NOMO-1 treated with dmso at 0.1 percent for 144 hours (cell line): Measurements from ENCODE around the gene ITPR1.

Experiments used
- DNase-seq: peaks from one replicate; lab custom pipeline; 2025; ENCODE audit not compliant: unreplicated experiment; lab: John Stamatoyannopoulos, UW

Gene ITPR1

DNA sequence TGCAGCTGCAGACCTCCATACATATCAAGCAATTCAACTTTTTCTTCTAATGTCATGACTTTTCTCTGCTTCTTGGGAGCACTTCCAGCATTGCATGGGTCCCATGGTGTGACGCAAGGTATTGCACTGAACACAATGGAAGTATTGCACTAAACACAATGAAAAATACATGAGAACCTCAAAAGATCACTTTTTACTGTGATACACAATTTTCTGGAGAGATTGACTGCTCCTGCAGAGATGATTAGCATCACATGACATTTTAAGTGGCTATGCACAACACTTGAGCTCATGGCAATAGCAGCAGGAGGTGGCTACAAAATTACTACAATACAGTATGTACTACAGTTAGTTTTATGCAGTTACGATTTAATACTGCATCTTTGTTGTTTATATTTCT is 372.6 kb downstream of the ITPR1 start:
- no peak for DNase-seq

DNA sequence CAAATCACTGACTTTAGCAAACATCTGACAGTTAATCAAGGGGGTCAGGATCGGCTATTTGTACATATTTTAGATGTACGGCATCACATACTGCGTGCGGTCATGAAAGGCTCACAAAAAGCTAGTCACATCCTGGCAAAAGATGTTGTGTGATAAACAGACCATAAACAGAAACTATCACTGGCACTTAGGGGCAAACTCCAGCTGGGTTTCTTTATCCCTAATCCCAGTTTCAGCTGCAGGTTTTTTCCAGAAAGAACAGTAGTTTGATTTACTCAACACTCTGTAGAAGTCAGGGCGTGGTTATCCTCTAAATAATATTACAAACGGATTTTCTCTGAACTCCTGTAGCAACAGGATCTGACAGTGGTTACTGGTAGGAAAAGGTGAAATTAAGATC is 373.7 kb downstream of the ITPR1 start:
- DNase-seq: no peak

DNA sequence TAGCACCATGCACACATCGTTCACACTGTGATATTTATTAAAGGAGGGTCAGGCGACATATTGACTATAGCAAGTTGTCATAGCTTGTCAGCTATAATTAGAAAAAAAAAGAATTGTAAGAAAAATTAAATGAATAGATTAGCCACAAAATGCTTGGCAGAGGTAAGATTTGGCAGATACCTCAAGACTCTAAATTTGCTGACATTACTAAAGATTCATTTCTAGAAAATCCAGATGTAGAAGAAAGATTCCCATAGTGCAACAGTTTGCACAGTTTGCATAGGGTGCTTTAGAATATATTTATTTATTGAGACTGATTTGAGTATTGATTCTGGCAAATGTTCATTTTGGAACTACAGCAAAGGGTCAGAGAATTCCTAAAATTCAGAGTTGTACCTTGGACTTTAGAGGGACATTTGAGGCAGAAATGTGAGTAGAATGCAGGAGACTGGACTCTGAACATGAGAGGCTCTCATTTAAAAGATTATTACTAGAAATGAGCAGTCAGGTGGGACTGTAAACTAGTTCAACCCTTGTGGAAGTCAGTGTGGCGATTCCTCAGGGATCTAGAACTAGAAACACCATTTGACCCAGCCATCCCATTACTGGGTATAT is 384.1 kb downstream of the ITPR1 start:
- no peak for DNase-seq

DNA sequence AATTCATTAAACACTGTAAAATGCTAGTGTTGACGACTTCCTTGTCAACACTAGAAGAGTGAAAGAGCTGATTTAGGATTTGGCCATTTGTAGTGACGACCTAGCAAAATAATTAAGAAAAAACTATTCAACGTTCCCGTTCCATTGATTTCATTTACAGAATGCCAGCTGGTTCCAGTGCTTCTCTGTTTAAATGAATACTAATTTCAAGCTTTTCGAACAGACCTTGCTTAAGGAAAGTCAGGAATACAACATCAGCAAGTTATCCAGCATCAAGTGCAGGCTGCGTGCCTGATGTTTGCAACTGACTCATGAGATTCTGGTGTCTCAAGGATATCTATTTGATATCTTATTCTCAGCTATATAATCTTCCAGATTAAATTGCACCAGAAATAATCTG is 387.7 kb downstream of the ITPR1 start:
- DNase-seq: no peak

DNA sequence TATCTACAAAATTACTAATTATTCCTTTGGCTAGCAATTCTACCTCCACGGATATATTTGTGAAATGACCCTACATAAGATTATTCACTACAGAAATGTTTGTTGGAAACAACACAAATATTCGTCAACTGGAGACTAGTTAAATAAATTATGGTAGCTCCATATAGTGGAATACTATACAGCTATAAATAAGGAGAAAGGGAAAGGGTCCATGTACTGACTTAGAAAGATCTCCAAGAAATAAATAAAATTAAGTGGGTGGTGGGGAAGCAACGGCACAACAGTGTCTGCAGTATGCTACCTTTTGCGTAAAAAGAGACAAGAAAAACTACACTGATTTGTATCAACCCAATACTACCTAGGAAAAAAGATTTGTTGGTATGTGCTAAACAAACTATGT is 389.4 kb downstream of the ITPR1 start:
- no peak for DNase-seq

- no peak for DNase-seq
Observed at GRCh38 chr3:4883011-4883410, 389.9 kb downstream of the ITPR1 start.

DNA sequence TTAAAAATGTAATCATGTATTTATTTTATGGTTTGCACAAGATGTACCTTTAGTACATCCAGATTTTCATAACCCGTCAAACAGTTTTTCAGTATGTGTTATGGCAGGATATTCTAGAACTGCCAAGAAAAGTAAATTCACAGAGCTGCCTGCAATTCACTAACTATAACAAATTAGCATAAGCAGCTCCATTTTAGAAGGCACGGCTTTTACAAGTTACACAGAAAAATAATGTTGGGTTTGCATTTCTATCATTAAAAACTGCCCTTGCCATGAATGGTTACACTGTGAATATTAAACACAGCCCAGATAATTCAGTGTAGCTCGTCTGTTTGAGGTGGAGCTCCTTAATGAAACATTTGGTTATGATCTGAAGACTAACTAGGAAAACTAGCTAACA is 391.7 kb downstream of the ITPR1 start:
- DNase-seq: no peak

DNA sequence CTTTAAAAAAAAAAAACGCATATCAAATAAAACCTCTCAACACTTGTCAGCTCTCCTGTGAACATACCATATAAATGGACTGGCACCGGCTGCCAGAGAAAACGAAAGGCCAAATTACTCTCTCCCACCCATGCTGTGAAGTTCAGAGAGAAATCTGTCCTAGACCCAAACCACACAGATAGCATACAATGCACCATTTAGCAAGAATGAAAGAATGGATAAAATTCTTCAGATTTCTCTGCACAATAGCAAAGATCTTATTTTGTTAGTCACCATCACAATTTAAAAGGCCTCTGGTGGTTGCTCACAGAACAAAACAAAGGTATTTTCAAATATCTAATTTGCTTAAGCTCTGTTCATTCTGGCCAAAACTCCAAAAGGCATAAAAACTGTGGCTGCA is 392.2 kb downstream of the ITPR1 start:
- DNase-seq: no peak

DNA sequence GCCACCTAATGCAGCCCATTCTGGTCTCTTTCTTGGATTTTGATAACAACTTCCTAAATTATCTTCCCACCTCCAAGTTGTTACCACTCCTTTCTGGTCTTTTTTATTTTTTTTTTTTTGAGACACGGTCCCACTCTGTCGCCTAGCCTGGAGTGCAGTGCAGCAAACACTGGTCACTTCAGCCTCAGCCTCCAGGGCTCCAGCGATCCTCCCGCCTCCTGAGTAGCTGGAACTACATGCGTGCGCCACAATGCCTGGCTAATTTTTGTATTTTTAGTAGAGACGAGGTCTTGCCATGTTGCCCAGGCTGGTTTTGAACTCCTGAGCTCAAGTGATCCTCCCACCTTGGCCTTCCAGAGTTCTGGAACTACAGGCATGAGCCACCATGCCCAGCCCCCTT is 393.3 kb downstream of the ITPR1 start:
- DNase-seq: no peak

DNA sequence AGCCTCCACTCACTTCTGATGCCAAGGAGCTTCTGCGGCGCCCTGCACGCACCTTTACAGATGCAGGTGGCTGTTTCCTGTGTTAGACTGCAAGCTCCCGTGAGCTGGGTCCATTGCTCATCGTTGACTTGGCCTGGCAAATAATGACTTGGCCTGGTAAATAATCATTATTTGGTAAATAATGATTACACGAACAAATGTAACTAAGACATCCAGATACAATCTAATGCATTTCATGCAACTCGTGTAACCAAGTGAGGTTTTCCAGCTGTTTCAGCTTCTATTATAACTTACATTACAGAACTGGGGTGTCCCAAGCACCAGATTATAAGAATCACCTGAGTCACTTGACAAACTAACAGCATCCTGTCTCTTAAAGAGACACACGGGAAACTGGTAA is 394.0 kb downstream of the ITPR1 start:
- no peak for DNase-seq

- DNase-seq: no peak
Observed at GRCh38 chr3:4888913-4889846, 396.0 kb downstream of the ITPR1 start.

DNA sequence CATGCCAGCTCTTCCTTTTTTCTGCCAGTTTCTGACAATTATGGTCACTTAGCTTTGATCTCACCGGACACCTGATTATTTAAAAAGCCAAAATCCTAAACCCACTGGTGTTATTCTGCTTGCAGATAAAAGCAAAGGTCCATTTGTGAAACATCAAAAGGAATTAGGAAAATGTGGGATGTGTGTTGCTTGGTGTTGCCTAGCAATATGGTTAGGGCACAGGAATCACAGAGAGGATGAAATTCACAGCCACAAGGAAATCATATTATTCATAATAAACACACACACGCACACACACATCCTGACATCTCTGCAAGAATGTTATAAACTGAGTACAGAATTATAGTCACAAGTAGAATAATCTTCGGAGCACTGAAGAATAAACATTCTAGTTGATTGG is 396.7 kb downstream of the ITPR1 start:
- DNase-seq: no peak

DNA sequence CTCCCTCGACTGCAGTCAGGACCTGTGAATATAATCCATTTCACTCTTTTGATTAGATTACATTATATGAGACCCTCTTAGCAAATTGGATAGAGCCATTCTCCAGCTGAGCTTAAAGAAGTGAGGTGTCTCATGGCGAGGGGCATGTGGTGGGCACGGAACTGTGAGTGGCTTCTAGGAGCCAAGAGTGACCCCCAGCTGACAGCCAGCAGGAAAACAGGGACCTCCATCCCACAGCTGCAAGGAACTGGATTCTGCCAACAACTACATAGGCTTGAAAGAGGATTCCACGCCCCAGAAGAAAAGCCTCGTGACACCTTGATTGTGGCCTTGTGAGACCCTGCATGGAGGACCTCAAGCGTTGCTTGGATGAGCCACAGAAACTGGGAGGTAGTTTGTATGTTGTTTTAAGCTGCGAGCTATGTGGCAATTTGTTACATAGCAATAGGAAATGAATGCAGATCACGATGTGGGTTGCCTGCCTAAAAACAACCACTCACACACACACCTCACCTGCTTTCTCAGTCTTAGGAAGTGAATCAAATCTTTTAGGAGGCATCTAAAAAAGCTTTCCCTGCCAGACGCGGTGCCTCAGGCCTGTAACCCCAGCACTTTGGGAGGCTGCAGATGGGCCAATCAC is 401.9 kb downstream of the ITPR1 start:
- no peak for DNase-seq

- DNase-seq: no peak
Observed at GRCh38 chr3:4895838-4896237, 402.7 kb downstream of the ITPR1 start.
